ENCODE data around the gene YEATS2.
"Not testable (repeated sequence)": the region's sequence is repeated elsewhere in the genome, so short reads cannot be mapped to it uniquely, and the experiment has no call there.

The YEATS2 gene

DNA sequence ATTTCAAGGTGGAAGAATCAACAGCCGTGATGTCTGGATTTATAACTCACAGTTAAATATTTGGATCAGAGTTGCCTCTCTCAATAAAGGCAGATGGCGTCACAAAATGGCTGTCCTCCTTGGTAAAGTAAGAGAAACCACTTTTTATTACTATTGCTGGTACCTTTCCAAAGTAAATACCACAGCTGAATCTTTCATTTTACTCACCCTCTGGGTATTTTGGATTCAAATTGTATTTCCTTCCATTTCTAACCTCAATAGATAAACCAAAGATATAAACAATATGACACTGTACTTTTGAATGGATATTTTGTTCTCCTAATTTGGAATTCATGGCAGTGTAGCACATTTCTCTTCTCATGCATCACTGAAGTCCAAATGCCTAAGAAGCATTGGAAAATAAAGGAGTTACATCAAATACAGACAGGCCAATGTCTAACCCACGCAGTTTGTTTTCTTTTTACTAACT lies 32.6 kb upstream of the YEATS2 start:
- no peak for DNase-seq
- no peak overlapping the region for H3K56ac ChIP-seq (ENCODE audit: low read length)
- no peaks in the 10 kb centered on the region for H3K36me3 ChIP-seq (ENCODE audit: control insufficient read depth, insufficient read depth, low read length)

DNA sequence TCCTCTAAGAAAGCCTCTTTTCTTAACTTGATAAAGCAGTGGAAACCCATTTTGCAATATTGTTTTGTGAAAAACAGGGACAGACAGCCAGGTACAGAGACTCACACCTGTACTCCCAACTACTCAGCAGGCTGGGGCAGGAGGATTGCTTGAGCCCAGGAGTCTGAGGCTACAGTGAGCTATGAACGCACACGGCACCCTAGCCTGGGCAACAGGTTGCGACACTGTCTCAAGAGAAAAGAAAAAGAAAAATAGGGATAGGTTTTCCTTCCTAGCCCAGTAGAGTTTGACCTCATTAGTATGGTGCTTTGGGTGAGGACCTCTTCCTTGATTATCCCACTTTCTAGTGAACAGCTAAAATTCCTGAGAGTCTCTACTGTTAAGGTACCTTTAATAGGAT lies 17.5 kb upstream of the YEATS2 start:
- Histone ChIP-seq H3K18ac (ENCODE audit: low read length) (no peak overlapping the region), H3K9ac (ENCODE audit: low read length) (no peak overlapping the region), H3K23ac (ENCODE audit: low read length) (no peak overlapping the region), H4K8ac (ENCODE audit: low read depth, low read length) (no peak overlapping the region), H3K4ac (ENCODE audit: low read depth, low read length) (no peak overlapping the region), H3K4me3 (ENCODE audit: low read length) (no peak overlapping the region), H4K5ac (ENCODE audit: low read length) (no peak overlapping the region), H2BK5ac (ENCODE audit: low read length) (no peak overlapping the region), H3K56ac (ENCODE audit: low read length) (no peak overlapping the region), H3K4me1 (ENCODE audit: control insufficient read depth, low read depth, low read length) (no peaks in the 10 kb centered on the region), H2BK15ac (replicated peaks; ENCODE audit: low read depth) (no peak overlapping the region), H3K79me1 (ENCODE audit: low read length) (no peaks in the 10 kb centered on the region), H3K4me2 (ENCODE audit: low read length) (no peak overlapping the region), H2AK5ac (ENCODE audit: low read length) (no peak overlapping the region), H3K36me3 (ENCODE audit: control insufficient read depth, insufficient read depth, low read length) (no peaks in the 10 kb centered on the region), H3K27ac (ENCODE audit: low read depth, low read length) (no peak overlapping the region), H2BK120ac (ENCODE audit: low read depth, low read length) (no peak overlapping the region), H3K27me3 (ENCODE audit: insufficient read depth, low read length, poor library complexity) (no peaks in the 10 kb centered on the region), H3K79me2 (ENCODE audit: control insufficient read depth, insufficient read depth, low read length) (no peaks in the 10 kb centered on the region)
- no CpG with 5 or more reads among the region's 3 CpGs for WGBS (ENCODE audit: extremely low coverage, insufficient coverage, low lambda C conversion rate)
- DNase-seq = no peak

More for the DNA sequence above, 32.6 kb upstream of the YEATS2 start:
- H3K4me1 ChIP-seq (ENCODE audit: control insufficient read depth, low read depth, low read length) = no peaks in the 10 kb centered on the region
- no peak overlapping the region for H3K27ac ChIP-seq (ENCODE audit: low read depth, low read length)
- no peak overlapping the region for H3K9ac ChIP-seq (ENCODE audit: low read length)
- H3K79me1 ChIP-seq (ENCODE audit: low read length) = no peaks in the 10 kb centered on the region
- no peak overlapping the region for H3K18ac ChIP-seq (ENCODE audit: low read length)
- no peak overlapping the region for H3K4me3 ChIP-seq (ENCODE audit: low read length)
- no peaks in the 10 kb centered on the region for H3K79me2 ChIP-seq (ENCODE audit: control insufficient read depth, insufficient read depth, low read length)
- H2BK5ac ChIP-seq (ENCODE audit: low read length) = no peak overlapping the region
- no peak overlapping the region for H4K5ac ChIP-seq (ENCODE audit: low read length)
- no peak overlapping the region for H2BK120ac ChIP-seq (ENCODE audit: low read depth, low read length)
- no CpG with 5 or more reads among the region's 3 CpGs for WGBS (ENCODE audit: extremely low coverage, insufficient coverage, low lambda C conversion rate)
- no peak overlapping the region for H2BK15ac ChIP-seq (replicated peaks; ENCODE audit: low read depth)
- no peak overlapping the region for H2AK5ac ChIP-seq (ENCODE audit: low read length)
- H3K23ac ChIP-seq (ENCODE audit: low read length) = no peak overlapping the region
- H3K4me2 ChIP-seq (ENCODE audit: low read length) = no peak overlapping the region
- H3K4ac ChIP-seq (ENCODE audit: low read depth, low read length) = no peak overlapping the region
- no peak overlapping the region for H4K8ac ChIP-seq (ENCODE audit: low read depth, low read length)
- H3K27me3 ChIP-seq (ENCODE audit: insufficient read depth, low read length, poor library complexity) = no peaks in the 10 kb centered on the region

DNA sequence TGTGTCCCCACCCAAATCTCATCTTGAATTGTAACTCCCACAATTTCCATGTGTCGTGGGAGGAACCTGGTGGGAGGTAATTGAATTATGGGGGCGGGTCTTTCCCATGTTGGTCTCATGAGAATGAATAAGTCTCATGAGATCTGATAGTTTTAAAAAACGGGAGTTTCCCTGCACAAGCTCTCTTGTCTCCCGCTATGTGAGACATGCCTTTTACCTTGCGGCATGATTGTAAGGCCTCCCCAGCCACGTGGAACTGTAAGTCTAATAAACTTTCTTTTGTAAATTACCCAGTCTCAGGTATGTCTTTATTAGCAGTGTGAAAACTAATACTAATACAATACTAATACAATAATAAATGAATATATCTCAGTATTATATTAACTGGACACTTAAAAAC lies 9.9 kb upstream of the YEATS2 start:
- no peak overlapping the region for H2BK15ac ChIP-seq (replicated peaks; ENCODE audit: low read depth)
- H4K8ac ChIP-seq (ENCODE audit: low read depth, low read length) = no peak overlapping the region
- H2BK120ac ChIP-seq (ENCODE audit: low read depth, low read length) = no peak overlapping the region
- DNase-seq = no peak
- WGBS (ENCODE audit: extremely low coverage, insufficient coverage, low lambda C conversion rate) = no CpG with 5 or more reads among the region's 6 CpGs
- H3K4me2 ChIP-seq (ENCODE audit: low read length) = no peak overlapping the region
- H2AK5ac ChIP-seq (ENCODE audit: low read length) = no peak overlapping the region
- H3K4me1 ChIP-seq (ENCODE audit: control insufficient read depth, low read depth, low read length) = no peaks in the 10 kb centered on the region
- no peaks in the 10 kb centered on the region for H3K27me3 ChIP-seq (ENCODE audit: insufficient read depth, low read length, poor library complexity)
- H2BK5ac ChIP-seq (ENCODE audit: low read length) = no peak overlapping the region
- H3K56ac ChIP-seq (ENCODE audit: low read length) = no peak overlapping the region
- H3K23ac ChIP-seq (ENCODE audit: low read length) = no peak overlapping the region
- H4K5ac ChIP-seq (ENCODE audit: low read length) = no peak overlapping the region
- no peak overlapping the region for H3K9ac ChIP-seq (ENCODE audit: low read length)
- H3K27ac ChIP-seq (ENCODE audit: low read depth, low read length) = no peak overlapping the region
- no peaks in the 10 kb centered on the region for H3K79me1 ChIP-seq (ENCODE audit: low read length)
- no peak overlapping the region for H3K4me3 ChIP-seq (ENCODE audit: low read length)
- no peaks in the 10 kb centered on the region for H3K79me2 ChIP-seq (ENCODE audit: control insufficient read depth, insufficient read depth, low read length)
- no peak overlapping the region for H3K4ac ChIP-seq (ENCODE audit: low read depth, low read length)
- no peaks in the 10 kb centered on the region for H3K36me3 ChIP-seq (ENCODE audit: control insufficient read depth, insufficient read depth, low read length)
- H3K18ac ChIP-seq (ENCODE audit: low read length) = no peak overlapping the region

DNA sequence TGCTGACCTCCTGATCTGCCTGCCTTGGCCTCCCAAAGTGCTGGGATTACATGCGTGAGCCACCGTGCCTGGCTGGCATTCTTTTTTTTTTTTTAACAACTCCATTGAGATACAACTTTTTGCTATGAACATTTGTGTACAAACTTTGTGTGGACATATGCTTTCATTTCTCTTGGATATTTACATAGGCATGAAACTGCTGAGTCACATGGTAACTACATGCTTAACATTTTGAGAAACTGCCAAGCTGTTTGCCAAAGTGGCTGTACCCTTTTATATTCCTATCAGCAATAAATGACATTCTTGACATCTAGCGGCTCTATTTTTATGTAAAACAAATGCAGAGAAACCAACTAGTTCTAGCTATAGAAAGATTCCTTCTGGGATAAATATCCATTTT lies 8.7 kb upstream of the YEATS2 start:
- Histone ChIP-seq H2BK120ac (ENCODE audit: low read depth, low read length) (no peak overlapping the region), H3K27me3 (ENCODE audit: insufficient read depth, low read length, poor library complexity) (no peaks in the 10 kb centered on the region), H4K5ac (ENCODE audit: low read length) (no peak overlapping the region), H3K4ac (ENCODE audit: low read depth, low read length) (no peak overlapping the region), H3K4me3 (ENCODE audit: low read length) (no peak overlapping the region), H3K36me3 (ENCODE audit: control insufficient read depth, insufficient read depth, low read length) (no peaks in the 10 kb centered on the region), H4K8ac (ENCODE audit: low read depth, low read length) (no peak overlapping the region), H3K79me2 (ENCODE audit: control insufficient read depth, insufficient read depth, low read length) (no peaks in the 10 kb centered on the region), H3K4me2 (ENCODE audit: low read length) (no peak overlapping the region), H2AK5ac (ENCODE audit: low read length) (no peak overlapping the region), H3K56ac (ENCODE audit: low read length) (no peak overlapping the region), H2BK15ac (replicated peaks; ENCODE audit: low read depth) (no peak overlapping the region), H3K27ac (ENCODE audit: low read depth, low read length) (no peak overlapping the region), H2BK5ac (ENCODE audit: low read length) (no peak overlapping the region), H3K4me1 (ENCODE audit: control insufficient read depth, low read depth, low read length) (no peaks in the 10 kb centered on the region), H3K18ac (ENCODE audit: low read length) (no peak overlapping the region), H3K9ac (ENCODE audit: low read length) (no peak overlapping the region), H3K23ac (ENCODE audit: low read length) (no peak overlapping the region), H3K79me1 (ENCODE audit: low read length) (no peaks in the 10 kb centered on the region)
- no CpG with 5 or more reads among the region's 3 CpGs for WGBS (ENCODE audit: extremely low coverage, insufficient coverage, low lambda C conversion rate)
- no peak for DNase-seq

DNA sequence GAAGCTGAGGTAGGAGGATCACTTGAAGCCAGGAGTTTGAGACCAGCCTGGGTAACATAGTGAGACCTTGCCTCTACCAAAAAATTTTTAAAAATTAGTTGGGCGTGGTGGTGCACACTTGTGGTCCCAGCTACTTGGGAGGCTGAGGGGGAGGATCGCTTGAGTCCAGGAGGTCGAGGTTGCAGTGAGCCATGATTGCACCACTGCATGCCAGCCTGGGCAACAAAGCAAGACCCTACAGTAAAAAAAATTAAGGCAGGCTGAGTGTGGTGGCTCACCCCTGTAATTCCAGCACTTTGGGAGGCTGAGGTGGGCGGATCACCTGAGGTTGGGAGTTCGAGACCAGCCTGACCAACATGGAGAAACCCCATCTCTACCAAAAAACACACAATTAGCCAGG lies 8.0 kb upstream of the YEATS2 start:
- H3K18ac ChIP-seq (ENCODE audit: low read length); H3K4ac ChIP-seq (ENCODE audit: low read depth, low read length); H3K79me2 ChIP-seq (ENCODE audit: control insufficient read depth, insufficient read depth, low read length); H2AK5ac ChIP-seq (ENCODE audit: low read length); H3K4me3 ChIP-seq (ENCODE audit: low read length); H3K4me2 ChIP-seq (ENCODE audit: low read length); H3K23ac ChIP-seq (ENCODE audit: low read length); H3K79me1 ChIP-seq (ENCODE audit: low read length); DNase-seq; H3K4me1 ChIP-seq (ENCODE audit: control insufficient read depth, low read depth, low read length); H3K36me3 ChIP-seq (ENCODE audit: control insufficient read depth, insufficient read depth, low read length); H2BK5ac ChIP-seq (ENCODE audit: low read length); H4K5ac ChIP-seq (ENCODE audit: low read length); H3K9ac ChIP-seq (ENCODE audit: low read length); H4K8ac ChIP-seq (ENCODE audit: low read depth, low read length); H2BK15ac ChIP-seq (replicated peaks; ENCODE audit: low read depth); H3K56ac ChIP-seq (ENCODE audit: low read length); H3K27me3 ChIP-seq (ENCODE audit: insufficient read depth, low read length, poor library complexity); H2BK120ac ChIP-seq (ENCODE audit: low read depth, low read length); H3K27ac ChIP-seq (ENCODE audit: low read depth, low read length): not testable (repeated sequence)
- WGBS (ENCODE audit: extremely low coverage, insufficient coverage, low lambda C conversion rate) = no CpG with 5 or more reads among the region's 5 CpGs

DNA sequence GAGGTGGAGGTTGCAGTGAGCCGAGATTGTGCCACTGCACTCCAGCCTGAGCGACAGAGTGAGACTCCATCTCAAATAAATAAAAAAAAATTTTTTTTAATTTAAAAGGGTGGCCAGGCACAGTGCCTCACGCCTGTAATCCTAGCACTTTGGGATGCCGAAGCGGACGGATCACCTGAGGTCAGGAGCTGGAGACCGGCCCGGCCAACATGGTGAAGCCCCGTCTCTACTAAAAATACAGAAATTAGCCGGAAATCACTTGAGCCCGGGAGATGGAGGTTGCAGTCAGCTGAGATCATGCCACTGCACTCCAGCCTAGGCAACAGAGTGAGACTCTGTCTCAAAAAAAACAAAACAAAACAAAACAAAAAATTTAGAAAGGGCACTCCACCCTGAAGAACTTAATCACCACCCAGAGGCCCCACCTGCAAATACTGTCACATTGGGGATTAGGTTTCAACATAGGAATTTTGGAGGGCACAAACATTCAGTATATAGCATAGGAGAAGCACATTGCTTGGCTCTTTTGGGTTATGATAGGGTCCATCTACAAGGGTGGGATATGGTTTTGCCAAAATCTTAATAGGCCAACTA lies 7.1 kb upstream of the YEATS2 start:
- Histone ChIP-seq H3K27me3 (ENCODE audit: insufficient read depth, low read length, poor library complexity) (no peaks in the 10 kb centered on the region), H3K4ac (ENCODE audit: low read depth, low read length) (no peak overlapping the region), H3K27ac (ENCODE audit: low read depth, low read length) (no peak overlapping the region), H3K4me1 (ENCODE audit: control insufficient read depth, low read depth, low read length) (no peaks in the 10 kb centered on the region), H2AK5ac (ENCODE audit: low read length) (no peak overlapping the region), H3K79me1 (ENCODE audit: low read length) (no peaks in the 10 kb centered on the region), H3K4me2 (ENCODE audit: low read length) (no peak overlapping the region), H4K5ac (ENCODE audit: low read length) (no peak overlapping the region), H2BK5ac (ENCODE audit: low read length) (no peak overlapping the region), H3K4me3 (ENCODE audit: low read length) (no peak overlapping the region), H3K23ac (ENCODE audit: low read length) (no peak overlapping the region), H2BK15ac (replicated peaks; ENCODE audit: low read depth) (no peak overlapping the region), H4K8ac (ENCODE audit: low read depth, low read length) (no peak overlapping the region), H2BK120ac (ENCODE audit: low read depth, low read length) (no peak overlapping the region), H3K18ac (ENCODE audit: low read length) (no peak overlapping the region), H3K36me3 (ENCODE audit: control insufficient read depth, insufficient read depth, low read length) (no peaks in the 10 kb centered on the region), H3K79me2 (ENCODE audit: control insufficient read depth, insufficient read depth, low read length) (no peaks in the 10 kb centered on the region), H3K9ac (ENCODE audit: low read length) (no peak overlapping the region), H3K56ac (ENCODE audit: low read length) (no peak overlapping the region)
- no peak for DNase-seq
- WGBS (ENCODE audit: extremely low coverage, insufficient coverage, low lambda C conversion rate) = no CpG with 5 or more reads among the region's 11 CpGs

Measured in mesendoderm (in vitro differentiated cells).